GM19395 (cell line): Measurements from ENCODE around the gene ZPR1.
"Not testable (repeated sequence)": the region's sequence is repeated elsewhere in the genome, so short reads cannot be mapped to it uniquely, and the experiment has no call there.

Experiments used
- ATAC-seq: cut with Tn5 transposase; IDR thresholded peaks from one replicate; pipeline ENCODE4 v1.9.1; 2021; ENCODE audit warnings: mild to moderate bottlenecking, moderate library complexity; ENCODE audit not compliant: unreplicated experiment

ZPR1 gene

GRCh38 chr11:116825434-116825833 lies 37.6 kb upstream of the ZPR1 start:
- ATAC-seq: no peak

DNA sequence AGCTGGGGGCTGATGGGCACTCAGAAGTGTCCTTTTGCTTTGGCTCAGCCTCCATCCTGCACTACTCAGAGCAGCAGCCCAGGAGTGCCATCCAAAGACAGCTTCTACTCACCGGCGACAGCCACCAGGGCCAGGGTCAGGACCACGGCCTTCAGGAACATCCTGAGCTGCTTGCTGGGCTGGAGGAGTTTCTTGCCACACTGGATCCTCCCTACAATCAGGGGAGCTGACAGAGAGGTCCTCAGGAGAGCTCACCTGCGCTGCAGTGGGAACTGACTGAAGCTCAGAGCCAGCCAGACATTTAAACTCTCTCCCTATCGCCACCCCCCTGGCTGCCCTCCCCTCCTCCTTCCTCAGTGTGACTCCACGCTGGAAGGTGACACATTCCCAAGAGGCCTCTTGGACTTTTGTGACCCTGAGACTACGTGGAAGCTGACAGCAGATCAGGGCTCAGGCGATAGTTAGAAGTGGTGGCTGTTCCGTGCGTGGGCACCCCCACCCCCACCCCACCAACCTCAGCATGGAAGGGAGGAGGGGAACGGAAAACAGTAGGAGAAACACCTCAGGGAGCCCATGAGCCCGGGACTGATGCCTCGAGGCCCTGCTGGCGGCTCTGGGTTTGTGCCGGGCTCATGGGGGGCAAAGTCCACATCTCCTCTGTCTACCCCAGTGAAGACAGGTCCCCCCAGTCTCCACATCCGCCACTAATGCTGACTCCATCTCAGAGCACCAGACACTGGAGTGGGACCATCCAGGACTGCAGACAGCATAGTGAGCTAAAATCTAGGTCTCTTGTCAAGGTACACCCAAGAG lies 35.4 kb upstream of the ZPR1 start, which contains the start of gene APOA4:
Gene APOA4, minus strand, starts transcription at position 274 of the 813 bp plus-strand sequence. Its CDS starts 113 bp downstream, at position 161.
- ATAC-seq: no peak

DNA sequence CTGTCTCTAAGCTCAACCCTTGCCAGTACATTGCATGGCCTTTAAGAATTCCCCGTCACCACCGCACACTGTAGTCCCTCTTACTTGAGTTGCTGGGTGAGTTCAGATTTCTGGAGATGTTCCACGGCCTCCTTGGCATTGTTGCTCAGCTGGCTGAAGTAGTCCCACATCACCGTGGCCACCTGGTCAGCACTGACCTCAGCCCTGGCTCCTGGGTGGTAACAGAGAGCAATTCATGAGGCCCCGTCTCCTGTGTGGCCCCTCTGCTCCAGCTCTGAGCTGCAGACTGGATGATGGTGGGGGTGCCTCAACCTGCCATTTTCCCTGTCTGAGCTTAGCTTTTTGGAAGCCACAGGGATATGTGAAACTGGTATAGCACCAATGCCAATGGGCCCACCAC lies 34.8 kb upstream of the ZPR1 start:
- ATAC-seq: no peak

- ATAC-seq: no peak
Observed at GRCh38 chr11:116821050-116821918, 33.5 kb upstream of the ZPR1 start.

GRCh38 chr11:116819049-116819448 lies 31.2 kb upstream of the ZPR1 start:
- ATAC-seq: no peak

GRCh38 chr11:116814502-116814901 lies 26.7 kb upstream of the ZPR1 start:
- no peak for ATAC-seq

DNA sequence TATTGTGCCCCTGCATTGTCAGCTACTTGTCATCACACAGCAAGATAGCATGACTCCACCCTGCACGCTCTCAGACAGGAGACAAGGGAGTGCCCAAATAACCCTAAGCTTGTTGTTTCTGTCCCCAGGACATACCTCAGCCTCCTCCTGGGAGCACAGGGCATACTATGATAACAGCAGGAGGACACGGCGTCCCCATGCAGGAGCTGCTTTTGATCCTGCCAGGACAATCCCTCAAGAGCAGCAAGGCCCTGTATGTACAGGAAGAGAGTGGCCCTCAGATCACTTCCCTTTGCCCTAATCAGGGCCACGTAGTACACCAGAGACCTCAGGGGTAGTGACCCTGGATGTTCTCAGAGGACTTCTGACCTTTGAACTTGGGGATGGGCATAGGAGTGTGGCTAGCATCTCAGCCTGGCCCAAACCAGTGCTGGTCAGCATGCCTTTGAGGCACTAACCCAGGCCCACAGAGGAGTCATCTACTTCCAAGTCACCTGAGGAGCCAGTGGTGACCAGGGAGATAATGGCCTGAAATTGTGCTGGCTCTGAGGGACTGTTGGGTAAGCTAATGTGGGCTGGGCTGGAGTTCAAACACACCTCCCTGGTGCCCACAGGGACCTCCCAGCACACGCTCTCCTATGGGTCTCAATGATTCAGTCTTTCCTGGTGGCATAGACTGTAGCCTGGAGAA lies 26.1 kb upstream of the ZPR1 start:
- no peak for ATAC-seq

DNA sequence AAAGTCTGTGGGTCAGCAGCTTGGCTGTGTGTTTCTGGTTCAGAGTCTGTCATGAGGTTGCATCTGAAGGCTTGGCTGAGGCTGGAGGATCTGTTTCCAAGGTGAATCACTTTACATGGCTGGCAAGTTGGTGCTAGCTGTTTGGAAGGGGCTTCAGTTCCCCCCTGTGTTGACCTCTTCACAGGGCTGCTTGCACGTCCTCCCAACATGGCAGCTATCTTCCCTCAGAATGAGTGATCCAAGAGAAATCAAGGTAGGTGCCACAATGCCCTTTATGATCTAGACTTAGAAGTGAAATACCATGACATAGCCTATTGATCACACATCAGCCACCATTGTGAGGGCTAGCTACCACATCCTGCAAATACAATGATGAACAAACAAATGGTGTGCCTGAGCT lies 25.3 kb upstream of the ZPR1 start:
- no peak for ATAC-seq

- no peak for ATAC-seq
Observed at GRCh38 chr11:116812109-116812508, 24.3 kb upstream of the ZPR1 start.

DNA sequence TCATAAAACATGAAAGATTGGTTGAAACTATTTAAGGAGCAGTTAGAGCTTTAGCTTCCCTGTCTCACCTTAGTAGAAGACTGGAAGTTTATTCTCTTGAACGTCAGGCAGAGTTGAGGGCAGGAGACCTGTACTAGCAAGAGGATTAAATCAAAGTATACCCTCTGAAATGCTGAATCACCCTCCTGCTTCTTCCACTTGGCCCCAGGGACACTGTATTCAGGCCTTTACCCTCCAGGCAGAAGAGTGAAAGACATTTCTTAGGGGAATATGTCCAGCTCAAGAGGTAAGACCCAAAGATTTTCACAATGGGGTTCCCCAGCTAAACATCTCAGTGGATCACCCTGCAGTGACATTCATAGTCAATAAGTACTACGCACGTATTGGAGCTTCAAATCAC lies 23.4 kb upstream of the ZPR1 start:
- ATAC-seq: no peak

DNA sequence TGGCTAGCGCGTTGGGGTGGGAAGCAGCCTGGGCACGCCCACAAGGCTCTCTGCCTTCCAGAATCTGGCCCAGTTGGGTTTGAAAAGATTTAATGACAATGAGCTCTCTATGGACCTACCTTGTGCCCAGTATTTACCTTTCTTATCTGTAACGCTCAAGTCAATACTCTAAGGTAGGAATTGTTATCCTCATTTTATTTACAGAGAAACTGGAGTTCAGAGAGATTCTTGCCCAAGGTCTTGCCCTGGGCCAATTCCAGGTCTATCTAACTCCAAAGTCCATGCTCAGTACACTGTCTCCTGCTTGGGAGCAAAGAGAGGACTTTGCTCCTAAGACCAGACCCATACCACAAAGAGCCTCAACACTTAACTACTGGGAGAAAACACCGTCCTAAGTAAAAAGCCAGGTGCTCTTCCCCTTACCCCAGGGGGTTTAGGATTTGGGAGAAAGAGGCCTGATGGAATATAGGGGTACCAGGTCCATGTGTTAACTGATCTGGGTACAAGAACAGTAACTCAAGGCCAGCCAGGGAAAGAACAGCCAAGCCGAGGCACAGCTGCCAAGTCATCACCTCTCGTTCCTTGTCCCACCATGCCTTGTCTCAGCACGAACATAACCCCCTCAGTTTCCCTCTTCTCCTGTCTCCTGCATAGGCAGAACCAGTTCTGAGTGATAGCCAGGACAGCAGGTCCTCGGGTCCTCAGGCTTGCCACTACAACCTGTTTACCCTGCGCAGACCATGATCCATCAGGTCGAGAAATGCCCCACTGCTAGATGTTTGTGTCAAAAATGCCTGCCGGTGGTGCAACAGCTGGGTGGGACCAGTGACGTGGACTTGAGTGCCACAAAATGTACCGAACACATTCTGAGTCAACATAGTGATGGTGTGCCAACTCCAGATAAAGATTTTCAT lies 20.7 kb upstream of the ZPR1 start:
- ATAC-seq: no peak

DNA sequence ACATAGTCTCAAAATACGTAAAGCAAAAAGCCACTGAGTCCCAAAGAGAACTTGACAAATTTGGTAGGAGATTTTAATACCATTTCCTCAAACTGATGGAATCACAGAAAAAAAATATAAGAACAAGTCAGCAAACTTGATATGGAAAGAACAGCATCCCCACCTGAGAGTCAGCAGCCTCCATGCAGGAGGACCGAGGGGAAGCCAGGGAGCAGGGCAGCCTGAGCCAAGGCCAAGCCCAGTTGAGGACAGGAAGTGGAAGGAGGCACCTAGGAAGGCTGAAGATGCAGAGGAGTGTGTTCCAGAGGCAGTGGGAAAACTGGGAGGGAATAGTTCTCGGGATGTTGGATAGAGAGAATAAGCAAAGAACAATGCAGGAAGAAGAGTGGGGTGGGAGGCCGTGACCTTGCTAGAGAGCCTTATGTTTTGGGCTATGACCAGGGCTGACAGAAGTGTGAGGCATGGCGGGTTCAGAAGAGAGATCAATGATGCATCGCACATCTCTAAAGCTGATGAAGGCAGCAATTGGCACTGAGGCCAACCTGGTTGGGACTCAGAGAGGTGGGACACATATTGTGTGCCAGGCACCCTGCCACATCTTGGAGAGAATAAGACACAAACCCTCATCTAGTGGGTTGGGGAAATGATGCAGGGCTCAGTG lies 19.9 kb upstream of the ZPR1 start:
- no peak for ATAC-seq

DNA sequence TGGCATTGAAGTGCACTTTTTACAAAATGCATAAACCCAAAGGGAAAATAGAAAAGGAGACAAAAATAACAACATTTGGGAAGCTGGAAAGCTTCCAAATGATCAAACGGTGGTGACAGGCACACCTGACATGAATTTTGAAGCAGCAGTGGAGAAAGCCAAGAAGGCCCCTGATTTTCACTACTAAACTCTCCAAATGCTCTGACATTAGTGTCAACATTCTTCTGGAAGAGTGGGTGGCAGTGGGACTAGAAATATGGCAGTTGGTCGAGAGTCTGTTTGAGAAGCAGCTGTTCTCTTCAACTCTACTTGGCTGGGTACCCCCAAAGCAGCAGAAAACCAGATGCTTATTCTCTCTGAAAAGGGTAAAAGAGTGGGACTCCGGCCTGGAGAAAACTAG lies 16.2 kb upstream of the ZPR1 start:
- ATAC-seq: no peak

DNA sequence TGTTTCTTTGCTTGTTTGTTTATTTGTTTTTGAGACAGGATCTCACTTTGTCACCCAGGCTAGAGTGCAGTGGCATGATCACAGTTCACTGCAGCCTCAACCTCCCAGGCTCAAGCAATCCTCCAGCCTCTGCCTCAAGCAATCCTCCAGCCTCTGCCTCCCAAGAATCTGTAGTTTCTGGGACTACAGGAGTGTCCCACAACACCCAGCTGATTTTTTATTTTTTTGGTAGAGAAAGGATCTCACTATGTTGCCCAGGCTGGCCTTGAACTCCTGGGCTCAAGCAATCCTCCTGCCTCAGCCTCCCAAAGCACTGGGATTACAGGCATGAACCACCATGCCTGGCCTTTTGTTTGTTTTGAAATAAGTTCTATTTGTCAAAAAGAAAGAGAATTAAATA lies 13.8 kb upstream of the ZPR1 start:
- not testable (repeated sequence) for ATAC-seq

DNA sequence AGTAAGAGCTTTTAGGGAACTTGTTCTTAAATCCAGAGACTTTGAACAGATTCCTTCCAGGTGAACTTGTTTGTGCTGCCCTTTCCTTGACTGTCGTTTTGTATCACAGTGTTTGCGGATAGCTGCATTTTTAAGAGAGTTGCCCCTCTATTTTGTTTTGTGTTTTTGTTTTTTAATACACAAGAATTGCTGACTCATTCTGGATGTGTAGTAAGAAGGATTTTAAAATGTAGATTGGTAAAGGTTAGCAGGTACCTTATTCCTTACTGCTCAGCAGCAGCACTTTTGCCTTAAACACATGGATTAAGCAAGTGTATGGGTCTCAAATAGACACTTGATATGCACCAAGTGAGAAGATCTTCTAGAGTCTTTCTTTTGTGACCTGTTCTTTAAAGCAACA lies 12.8 kb upstream of the ZPR1 start:
- no peak for ATAC-seq

- no peak for ATAC-seq
Observed at GRCh38 chr11:116798368-116798767, 10.5 kb upstream of the ZPR1 start.

DNA sequence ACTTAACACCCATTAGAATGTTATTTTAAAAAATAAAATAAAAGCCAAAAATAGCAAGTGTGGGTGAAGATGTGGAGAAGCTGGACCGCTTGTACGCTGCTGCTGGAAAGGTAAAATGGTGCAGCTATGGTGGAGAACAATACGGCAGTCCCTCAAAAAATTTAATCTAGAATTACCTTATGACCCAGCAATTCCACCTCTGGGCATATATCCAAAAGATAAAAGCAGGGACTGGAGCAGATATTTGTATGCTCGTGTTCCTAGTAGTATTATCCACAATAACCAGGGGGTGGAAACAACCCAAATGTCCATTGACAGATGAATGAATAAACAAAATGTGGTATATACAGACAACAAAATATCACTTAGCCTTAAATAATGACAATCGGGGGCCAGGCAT lies 10.0 kb upstream of the ZPR1 start:
- no peak for ATAC-seq

- no peak for ATAC-seq
Observed at GRCh38 chr11:116796548-116796947, 8.7 kb upstream of the ZPR1 start.

- ATAC-seq: no peak
Observed at GRCh38 chr11:116794851-116795250, 7.0 kb upstream of the ZPR1 start.

GRCh38 chr11:116793772-116794097 lies 5.9 kb upstream of the ZPR1 start:
- no peak for ATAC-seq
